GM12872 (cell line): ENCODE results near the gene GKN1.

Source experiments
- CTCF ChIP-seq: IDR thresholded peaks from 3 replicates; pipeline ENCODE4 v1.5.1; 2011; ENCODE audit warnings: low read depth, mild to moderate bottlenecking, low read length, moderate library complexity; ENCODE audit not compliant: insufficient read depth

The GKN1 gene

GRCh38 chr2:69026691-69027459 lies 52.4 kb downstream of the GKN1 start:
- TF ChIP-seq CTCF: no peak
